Liver (tissue), 9 donors: ENCODE data around the gene RASA3. TPM values are rescaled to one million over a fixed set of nuclear protein-coding genes. Genes with fewer than 3 reads are reported as not detected.

ENCODE experiments used
- DNase-seq: peaks from one replicate; pipeline ENCODE4 v3.0.0-alpha.2; 2017; ENCODE audit warnings: low spot score
- H3K27ac ChIP-seq, 2 donors: one replicate each; pipeline ENCODE4 v1.7.0; 2013; ENCODE audit warnings: inconsistent platforms in 2 of 2, low read length in 2 of 2, control low read depth in 1 of 2, low read depth in 1 of 2, mild to moderate bottlenecking in 1 of 2
- H3K27me3 ChIP-seq, 4 donors: one replicate each; pipeline versions ENCODE4 v1.6.1 to v1.7.0; 2013; ENCODE audit warnings: low read length in 3 of 4, inconsistent platforms in 1 of 4, mild to moderate bottlenecking in 1 of 4, moderate library complexity in 1 of 4; ENCODE audit not compliant: control insufficient read depth in 4 of 4, insufficient read depth in 4 of 4
- H3K36me3 ChIP-seq, 4 donors: one replicate each; pipeline versions ENCODE4 v1.6.1 to v1.7.0; 2013; ENCODE audit warnings: low read length in 3 of 4, mild to moderate bottlenecking in 3 of 4, low read depth in 1 of 4, moderate library complexity in 1 of 4; ENCODE audit not compliant: control insufficient read depth in 4 of 4, insufficient read depth in 3 of 4
- H3K4me1 ChIP-seq, 4 donors: one replicate each; pipeline versions ENCODE4 v1.6.1 to v1.7.0; 2013; ENCODE audit warnings: low read length in 3 of 4, mild to moderate bottlenecking in 3 of 4, moderate library complexity in 1 of 4; ENCODE audit not compliant: control insufficient read depth in 4 of 4, insufficient read depth in 4 of 4
- H3K4me3 ChIP-seq, 3 donors: one replicate each; pipeline versions ENCODE4 v1.6.1 to v1.7.0; 2013; ENCODE audit warnings: low read length in 3 of 3, control low read depth in 1 of 3, low read depth in 1 of 3, mild to moderate bottlenecking in 1 of 3
- H3K9ac ChIP-seq, 2 donors: one replicate each; pipeline ENCODE4 v1.7.0; 2013; ENCODE audit warnings: low read length in 2 of 2, mild to moderate bottlenecking in 2 of 2, moderate library complexity in 2 of 2, control low read depth in 1 of 2, low read depth in 1 of 2
- H3K9me3 ChIP-seq, 4 donors: one replicate each; pipeline versions ENCODE4 v1.6.1 to v1.7.0; 2013; ENCODE audit warnings: low read length in 3 of 4; ENCODE audit not compliant: control insufficient read depth in 4 of 4
- EGR1 ChIP-seq, 2 donors: IDR thresholded peaks; 2 replicates each; pipeline ENCODE4 v1.6.1; 2016 to 2018; ENCODE audit warnings: antibody characterized with exemption in 2 of 2, low read depth in 2 of 2
- GABPA ChIP-seq, 2 donors: IDR thresholded peaks in 1 of 2; conservative IDR thresholded peaks in 1 of 2; 2 replicates each; pipeline ENCODE4 v1.6.1; 2016; ENCODE audit warnings: antibody characterized with exemption in 2 of 2, mild to moderate bottlenecking in 1 of 2, moderate library complexity in 1 of 2
- JUND ChIP-seq, 2 donors: IDR thresholded peaks; 2 replicates each; pipeline ENCODE4 v1.6.1; 2016; ENCODE audit warnings: antibody characterized with exemption in 2 of 2
- RAD21 ChIP-seq, 2 donors: IDR thresholded peaks; 2 replicates each; pipeline ENCODE4 v1.6.1; 2016; ENCODE audit warnings: antibody characterized with exemption in 2 of 2, mild to moderate bottlenecking in 2 of 2
- REST ChIP-seq: IDR thresholded peaks from 2 replicates; pipeline ENCODE4 v1.6.1; 2016; ENCODE audit warnings: antibody characterized with exemption, mild to moderate bottlenecking
- YY1 ChIP-seq: IDR thresholded peaks from 2 replicates; pipeline ENCODE4 v1.6.1; 2016; ENCODE audit warnings: antibody characterized with exemption, mild to moderate bottlenecking
- ZBTB33 ChIP-seq: IDR thresholded peaks from 2 replicates; pipeline ENCODE4 v1.6.1; 2016; ENCODE audit warnings: antibody characterized with exemption
- WGBS: extraction: QIAGEN DNeasy Blood & Tissue Kit; methylation state at CpG from one replicate; pipeline ENCODE4 v1.1.7; 2013; 5-methylcytosine and 5-hydroxymethylcytosine counted together
- polyA plus RNA-seq, 2 donors: library from polyadenylated mRNA; stranded (reverse) in 1 of 2; unstranded in 1 of 2; fragments of 200-250 nt in 1 of 2; fragments of >200 nt in 1 of 2; fragmentation: Nextera tagmentation in 1 of 2; extraction: Ambion mirVana in 1 of 2; gene quantifications; one replicate each; pipeline versions ENCODE4 v1.2.1 to v1.2.3, GENCODE V29; 2013 to 2015
- total RNA-seq, 2 donors: library from RNA; depleted of rRNA; stranded (reverse); fragments of >200 nt; gene quantifications; one replicate each; pipeline ENCODE4 v1.2.3, GENCODE V29; 2014
- donor health status: healthy.
- donor health status: healthy.
- donor health status: healthy.
- donor health status: healthy.
- donor health status: healthy.

Gene RASA3
- total and polyA plus RNA-seq, 4 donors, result 0.64 to 5.9 (median 3.8) TPM

GRCh38 chr13:114079601-114080536 lies 52.6 kb downstream of the RASA3 start:
- H3K27ac ChIP-seq, result no peak overlapping the region
- no peaks in the 10 kb centered on the region for H3K9me3 ChIP-seq
- WGBS, result 89% methylated on average over 37 of the region's 37 CpGs
- no peak for DNase-seq
- no peaks in the 10 kb centered on the region for H3K27me3 ChIP-seq
- H3K4me3 ChIP-seq, result no peak overlapping the region
- peaks cover 0 to 1% (median 0%) of the 10 kb centered on the region in 4 donors for H3K4me1 ChIP-seq
- TF ChIP-seq JUND (IDR thresholded peaks at IDR 0.05) (no peak), REST (no peak)
- H3K9ac ChIP-seq, result no peak overlapping the region
- H3K36me3 ChIP-seq, result no peaks in the 10 kb centered on the region

GRCh38 chr13:114078461-114079451 lies 53.7 kb downstream of the RASA3 start:
- no peak overlapping the region for H3K27ac ChIP-seq

More at GRCh38 chr13:114078461-114079451, 53.7 kb downstream of the RASA3 start:
- peaks cover 0 to 1% (median 0%) of the 10 kb centered on the region in 4 donors for H3K4me1 ChIP-seq
- WGBS, result 87% methylated on average over 38 of the region's 38 CpGs
- H3K9me3 ChIP-seq, result no peaks in the 10 kb centered on the region
- H3K4me3 ChIP-seq, result no peak overlapping the region
- DNase-seq, result no peak
- no peak for TF ChIP-seq EGR1 (IDR thresholded peaks at IDR 0.05; ENCODE audit: low read depth in 2 of 2)
- no peak for TF ChIP-seq RAD21 (IDR thresholded peaks at IDR 0.05)
- no peak for TF ChIP-seq YY1
- no peak for TF ChIP-seq ZBTB33
- TF ChIP-seq GABPA (IDR thresholded peaks at IDR 0.05 in 1 of 2, conservative IDR thresholded peaks at IDR 0.05 in 1 of 2), result no peak
- H3K9ac ChIP-seq, result no peak overlapping the region
- H3K36me3 ChIP-seq, result no peaks in the 10 kb centered on the region
- H3K27me3 ChIP-seq, result no peaks in the 10 kb centered on the region
